Measurements from ENCODE around the gene ACTL6B.

GRCh38 chr7:100687261-100687660 lies 31.0 kb upstream of the ACTL6B start:
- TF ChIP-seq PCBP2 (optimal IDR thresholded peaks at IDR 0.05; ENCODE audit: low read depth, low read length, poor library complexity, severe bottlenecking) (no peak), TBX3 (IDR thresholded peaks at IDR 0.05; ENCODE audit: borderline replicate concordance) (no peak), ZNF512 (CRISPR knock-in tag; IDR thresholded peaks at IDR 0.05) (no peak), CEBPB (IDR thresholded peaks at IDR 0.05; ENCODE audit: borderline replicate concordance, low read depth, low read length) (no peak), ZNF414 (CRISPR knock-in tag; IDR thresholded peaks at IDR 0.05) (no peak)
